Suprapubic skin (tissue), 4 donors: Measurements from ENCODE around the gene MIPEP.

Experiments used
- EP300 ChIP-seq: sonication (generic); formaldehyde crosslinking; IDR thresholded peaks from one replicate; pipeline ENCODE4 v1.6.1; 2017; ENCODE audit warnings: antibody characterized with exemption
- POLR2A ChIP-seq, 2 donors: fragments of 450-650 bp; IDR thresholded peaks; one replicate each; pipeline ENCODE4 v1.6.1; 2017; ENCODE audit warnings: antibody characterized with exemption in 2 of 2, mild to moderate bottlenecking in 2 of 2, moderate library complexity in 2 of 2
- POLR2AphosphoS5 ChIP-seq, 3 donors: sonication (generic); formaldehyde crosslinking; IDR thresholded peaks; one replicate each; pipeline ENCODE4 v1.6.1; 2017; ENCODE audit warnings: antibody characterized with exemption in 3 of 3
- TF ChIP-seq, protein P1 (sequence below), 2 donors: fragments of 200-600 bp in 1 of 2; fragments of 450-650 bp in 1 of 2; sonication (generic) in 1 of 2; IDR thresholded peaks; one replicate each; pipeline ENCODE4 v1.5.1; 2016 to 2019; ENCODE audit warnings: antibody characterized with exemption in 2 of 2, mild to moderate bottlenecking in 1 of 2, moderate library complexity in 1 of 2

- TF ChIP-seq, protein P1, sequence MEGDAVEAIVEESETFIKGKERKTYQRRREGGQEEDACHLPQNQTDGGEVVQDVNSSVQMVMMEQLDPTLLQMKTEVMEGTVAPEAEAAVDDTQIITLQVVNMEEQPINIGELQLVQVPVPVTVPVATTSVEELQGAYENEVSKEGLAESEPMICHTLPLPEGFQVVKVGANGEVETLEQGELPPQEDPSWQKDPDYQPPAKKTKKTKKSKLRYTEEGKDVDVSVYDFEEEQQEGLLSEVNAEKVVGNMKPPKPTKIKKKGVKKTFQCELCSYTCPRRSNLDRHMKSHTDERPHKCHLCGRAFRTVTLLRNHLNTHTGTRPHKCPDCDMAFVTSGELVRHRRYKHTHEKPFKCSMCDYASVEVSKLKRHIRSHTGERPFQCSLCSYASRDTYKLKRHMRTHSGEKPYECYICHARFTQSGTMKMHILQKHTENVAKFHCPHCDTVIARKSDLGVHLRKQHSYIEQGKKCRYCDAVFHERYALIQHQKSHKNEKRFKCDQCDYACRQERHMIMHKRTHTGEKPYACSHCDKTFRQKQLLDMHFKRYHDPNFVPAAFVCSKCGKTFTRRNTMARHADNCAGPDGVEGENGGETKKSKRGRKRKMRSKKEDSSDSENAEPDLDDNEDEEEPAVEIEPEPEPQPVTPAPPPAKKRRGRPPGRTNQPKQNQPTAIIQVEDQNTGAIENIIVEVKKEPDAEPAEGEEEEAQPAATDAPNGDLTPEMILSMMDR (IDR thresholded peaks at IDR 0.05): no peak
- TF ChIP-seq EP300 (no peak), POLR2A (IDR thresholded peaks at IDR 0.05) (no peak), POLR2AphosphoS5 (IDR thresholded peaks at IDR 0.05) (no peak)
Measured at GRCh38 chr13:23766939-23767338, 122.3 kb downstream of the MIPEP start.
